GM23338 (cell line): ENCODE results near the gene OBP2A. TPM values are rescaled to one million over a fixed set of nuclear protein-coding genes. Genes with fewer than 3 reads are reported as not detected.

Experiments used
- ATAC-seq: fragments of 200-7000 bp; cut with Tn5 transposase; 3 replicates; pipeline ENCODE4 v1.9.1; 2020
- DNase-seq: peaks from one replicate; pipeline ENCODE4 v3.0.0-alpha.2; 2015; ENCODE audit warnings: low spot score
- H2AFZ ChIP-seq: fragments of 200-600 bp; sonication (generic); 2 replicates; pipeline ENCODE4 v1.8.0; 2016; ENCODE audit warnings: antibody characterized with exemption, mild to moderate bottlenecking, moderate library complexity
- H3F3A ChIP-seq: fragments of 200-600 bp; sonication (generic); replicated peaks from 2 replicates; pipeline ENCODE4 v1.8.0; 2017; ENCODE audit warnings: antibody characterized with exemption, mixed run types, low read depth
- H3K27ac ChIP-seq: fragments of 200-600 bp; sonication (generic); 2 replicates; pipeline ENCODE4 v1.6.1; 2016; ENCODE audit warnings: low read depth
- H3K27me3 ChIP-seq: fragments of 200-600 bp; sonication (generic); 2 replicates; pipeline ENCODE4 v1.8.0; 2016; ENCODE audit warnings: mild to moderate bottlenecking, mixed run types, moderate library complexity; ENCODE audit not compliant: insufficient read depth
- H3K36me3 ChIP-seq: fragments of 200-600 bp; sonication (generic); 2 replicates; pipeline ENCODE4 v1.8.0; 2016; ENCODE audit warnings: mild to moderate bottlenecking; ENCODE audit not compliant: insufficient read depth
- H3K4me1 ChIP-seq: fragments of 200-600 bp; sonication (generic); 2 replicates; pipeline ENCODE4 v1.8.0; 2016; ENCODE audit warnings: mild to moderate bottlenecking, moderate library complexity; ENCODE audit not compliant: insufficient read depth
- H3K4me2 ChIP-seq: fragments of 200-600 bp; sonication (generic); 2 replicates; pipeline ENCODE4 v1.7.1; 2017; ENCODE audit warnings: mixed run types
- H3K4me3 ChIP-seq: fragments of 200-600 bp; sonication (generic); 2 replicates; pipeline ENCODE4 v1.6.1; 2016; ENCODE audit warnings: mixed run types
- H3K79me2 ChIP-seq: fragments of 200-600 bp; sonication (generic); replicated peaks from 2 replicates; pipeline ENCODE4 v1.8.0; 2017; ENCODE audit warnings: mild to moderate bottlenecking; ENCODE audit not compliant: insufficient read depth
- H3K9me2 ChIP-seq: fragments of 200-600 bp; sonication (generic); 2 replicates; pipeline ENCODE4 v1.8.0; 2017; ENCODE audit not compliant: insufficient read depth
- H4K20me1 ChIP-seq: fragments of 200-600 bp; sonication (generic); replicated peaks from 2 replicates; pipeline ENCODE4 v1.8.0; 2017; ENCODE audit warnings: mild to moderate bottlenecking; ENCODE audit not compliant: insufficient read depth
- H3K27ac Mint-ChIP-seq: 2 replicates; pipeline ENCODE4 v1.8.0; 2020; ENCODE audit warnings: inconsistent platforms, mild to moderate bottlenecking, moderate library complexity, mixed read lengths
- H3K27me3 Mint-ChIP-seq: 3 replicates; pipeline ENCODE4 v1.8.0; 2022; ENCODE audit warnings: low read depth, mild to moderate bottlenecking, moderate library complexity, mixed read lengths, inconsistent platforms; ENCODE audit not compliant: insufficient read depth, poor library complexity
- H3K36me3 Mint-ChIP-seq: 3 replicates; pipeline ENCODE4 v1.8.0; 2021; ENCODE audit warnings: low read depth, mild to moderate bottlenecking, inconsistent platforms, moderate library complexity, mixed read lengths
- H3K4me1 Mint-ChIP-seq: 3 replicates; pipeline ENCODE4 v1.8.0; 2020; ENCODE audit warnings: mild to moderate bottlenecking, inconsistent platforms, mixed read lengths
- H3K4me3 Mint-ChIP-seq: 3 replicates; pipeline ENCODE4 v1.8.0; 2021; ENCODE audit warnings: moderate library complexity, mild to moderate bottlenecking, inconsistent platforms, mixed read lengths
- H3K9me3 Mint-ChIP-seq: 3 replicates; pipeline ENCODE4 v1.8.0; 2020; ENCODE audit warnings: moderate library complexity, mild to moderate bottlenecking, inconsistent platforms, mixed read lengths
- CREB1 ChIP-seq: fragments of 250-450 bp; sonication (Bioruptor Pico); IDR thresholded peaks from 2 replicates; pipeline ENCODE4 v1.5.0; 2020; ENCODE audit warnings: low read depth, mild to moderate bottlenecking, moderate library complexity
- ETS1 ChIP-seq: IDR thresholded peaks from 2 replicates; pipeline ENCODE4 v1.6.1; 2016; ENCODE audit warnings: antibody characterized with exemption
- EZH2 ChIP-seq: fragments of 200-600 bp; sonication (generic); IDR thresholded peaks from one replicate; pipeline ENCODE4 v1.8.0; 2017; ENCODE audit warnings: antibody characterized with exemption, mild to moderate bottlenecking, low read depth; ENCODE audit not compliant: unreplicated experiment
- EZH2phosphoT487 ChIP-seq: fragments of 200-600 bp; sonication (generic); IDR thresholded peaks from one replicate; pipeline ENCODE4 v1.8.1; 2018; ENCODE audit warnings: antibody characterized with exemption; ENCODE audit not compliant: unreplicated experiment
- JUNB ChIP-seq: IDR thresholded peaks from one replicate; pipeline ENCODE4 v1.6.1; 2016; ENCODE audit warnings: antibody characterized with exemption; ENCODE audit not compliant: unreplicated experiment
- NANOG ChIP-seq: IDR thresholded peaks from 2 replicates; pipeline ENCODE4 v1.6.1; 2016; ENCODE audit warnings: antibody characterized with exemption, borderline replicate concordance
- POLR2AphosphoS5 ChIP-seq: IDR thresholded peaks from 2 replicates; pipeline ENCODE4 v1.6.1; 2016; ENCODE audit warnings: antibody characterized with exemption, low read depth
- REST ChIP-seq: IDR thresholded peaks from one replicate; pipeline ENCODE4 v1.6.1; 2018; ENCODE audit warnings: antibody characterized with exemption; ENCODE audit not compliant: unreplicated experiment
- STAT1 ChIP-seq: IDR thresholded peaks from one replicate; pipeline ENCODE4 v1.6.1; 2016; ENCODE audit warnings: antibody characterized with exemption; ENCODE audit not compliant: unreplicated experiment
- ZNF114 ChIP-seq: fragments of 250-450 bp; sonication (Bioruptor Pico); IDR thresholded peaks from 2 replicates; pipeline ENCODE4 v1.5.0; 2020; ENCODE audit warnings: mild to moderate bottlenecking, moderate library complexity
- ZNF331 ChIP-seq: fragments of 250-450 bp; sonication (Bioruptor Pico); IDR thresholded peaks from 2 replicates; pipeline ENCODE4 v1.5.0; 2020; ENCODE audit warnings: low read depth, mild to moderate bottlenecking, moderate library complexity
- polyA plus RNA-seq: library from polyadenylated mRNA; unstranded; fragments of >200 nt; fragmentation: Nextera tagmentation; extraction: Ambion mirVana; gene quantifications from 2 replicates; pipeline ENCODE4 v1.2.1, GENCODE V29; 2016
- total RNA-seq: library from RNA; depleted of rRNA; stranded (reverse); fragments of >200 nt; shearing (Covaris generic); gene quantifications from 2 replicates; pipeline ENCODE4 v1.2.3, GENCODE V29; 2014
- TF ChIP-seq, protein P1 (sequence below), 2 experiments: fragments of 200-600 bp in 1 of 2; sonication (generic) in 1 of 2; conservative IDR thresholded peaks; 2 replicates each; pipeline versions ENCODE4 v1.5.1 to v1.6.1; 2016 to 2017; ENCODE audit warnings: antibody characterized with exemption in 2 of 2, low read depth in 2 of 2, mild to moderate bottlenecking in 2 of 2, moderate library complexity in 1 of 2
- TF ChIP-seq, protein P2 (sequence below): fragments of 250-450 bp; sonication (Bioruptor Pico); IDR thresholded peaks from 2 replicates; pipeline ENCODE4 v1.5.0; 2020; ENCODE audit warnings: mild to moderate bottlenecking, moderate library complexity

OBP2A gene
- total and polyA plus RNA-seq, 2 experiments from 2014 or later, result not detected

GRCh38 chr9:135502873-135503321 is 43.0 kb upstream of the OBP2A start:
- no peaks in the 10 kb centered on the region; the same call in 1 of the 2 replicates for H4K20me1 ChIP-seq
- Mint-ChIP-seq H3K4me1 (peaks cover 16% of the 10 kb centered on the region), H3K4me3 (peak overlapping the region; percentile 82; the same call in 2 of the 3 replicates), H3K27ac (no peak overlapping the region), H3K27me3 (peaks cover 14% of the 10 kb centered on the region), H3K9me3 (no peaks in the 10 kb centered on the region; the same call in 2 of the 3 replicates), H3K36me3 (peaks cover 39% of the 10 kb centered on the region)
- no peak overlapping the region for H2AFZ ChIP-seq
- TF ChIP-seq ZNF114 (CRISPR knock-in tag), result no peak
- no peak for TF ChIP-seq JUNB
- TF ChIP-seq EZH2phosphoT487, result no peak
- no peak for TF ChIP-seq ETS1
- TF ChIP-seq, protein P1, sequence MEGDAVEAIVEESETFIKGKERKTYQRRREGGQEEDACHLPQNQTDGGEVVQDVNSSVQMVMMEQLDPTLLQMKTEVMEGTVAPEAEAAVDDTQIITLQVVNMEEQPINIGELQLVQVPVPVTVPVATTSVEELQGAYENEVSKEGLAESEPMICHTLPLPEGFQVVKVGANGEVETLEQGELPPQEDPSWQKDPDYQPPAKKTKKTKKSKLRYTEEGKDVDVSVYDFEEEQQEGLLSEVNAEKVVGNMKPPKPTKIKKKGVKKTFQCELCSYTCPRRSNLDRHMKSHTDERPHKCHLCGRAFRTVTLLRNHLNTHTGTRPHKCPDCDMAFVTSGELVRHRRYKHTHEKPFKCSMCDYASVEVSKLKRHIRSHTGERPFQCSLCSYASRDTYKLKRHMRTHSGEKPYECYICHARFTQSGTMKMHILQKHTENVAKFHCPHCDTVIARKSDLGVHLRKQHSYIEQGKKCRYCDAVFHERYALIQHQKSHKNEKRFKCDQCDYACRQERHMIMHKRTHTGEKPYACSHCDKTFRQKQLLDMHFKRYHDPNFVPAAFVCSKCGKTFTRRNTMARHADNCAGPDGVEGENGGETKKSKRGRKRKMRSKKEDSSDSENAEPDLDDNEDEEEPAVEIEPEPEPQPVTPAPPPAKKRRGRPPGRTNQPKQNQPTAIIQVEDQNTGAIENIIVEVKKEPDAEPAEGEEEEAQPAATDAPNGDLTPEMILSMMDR (conservative IDR thresholded peaks at IDR 0.05; ENCODE audit: low read depth in 2 of 2), result no peak
- no peak for TF ChIP-seq EZH2
- TF ChIP-seq POLR2AphosphoS5, result no peak
- TF ChIP-seq ZNF331, result no peak
- TF ChIP-seq STAT1, result no peak
- TF ChIP-seq, protein P2, sequence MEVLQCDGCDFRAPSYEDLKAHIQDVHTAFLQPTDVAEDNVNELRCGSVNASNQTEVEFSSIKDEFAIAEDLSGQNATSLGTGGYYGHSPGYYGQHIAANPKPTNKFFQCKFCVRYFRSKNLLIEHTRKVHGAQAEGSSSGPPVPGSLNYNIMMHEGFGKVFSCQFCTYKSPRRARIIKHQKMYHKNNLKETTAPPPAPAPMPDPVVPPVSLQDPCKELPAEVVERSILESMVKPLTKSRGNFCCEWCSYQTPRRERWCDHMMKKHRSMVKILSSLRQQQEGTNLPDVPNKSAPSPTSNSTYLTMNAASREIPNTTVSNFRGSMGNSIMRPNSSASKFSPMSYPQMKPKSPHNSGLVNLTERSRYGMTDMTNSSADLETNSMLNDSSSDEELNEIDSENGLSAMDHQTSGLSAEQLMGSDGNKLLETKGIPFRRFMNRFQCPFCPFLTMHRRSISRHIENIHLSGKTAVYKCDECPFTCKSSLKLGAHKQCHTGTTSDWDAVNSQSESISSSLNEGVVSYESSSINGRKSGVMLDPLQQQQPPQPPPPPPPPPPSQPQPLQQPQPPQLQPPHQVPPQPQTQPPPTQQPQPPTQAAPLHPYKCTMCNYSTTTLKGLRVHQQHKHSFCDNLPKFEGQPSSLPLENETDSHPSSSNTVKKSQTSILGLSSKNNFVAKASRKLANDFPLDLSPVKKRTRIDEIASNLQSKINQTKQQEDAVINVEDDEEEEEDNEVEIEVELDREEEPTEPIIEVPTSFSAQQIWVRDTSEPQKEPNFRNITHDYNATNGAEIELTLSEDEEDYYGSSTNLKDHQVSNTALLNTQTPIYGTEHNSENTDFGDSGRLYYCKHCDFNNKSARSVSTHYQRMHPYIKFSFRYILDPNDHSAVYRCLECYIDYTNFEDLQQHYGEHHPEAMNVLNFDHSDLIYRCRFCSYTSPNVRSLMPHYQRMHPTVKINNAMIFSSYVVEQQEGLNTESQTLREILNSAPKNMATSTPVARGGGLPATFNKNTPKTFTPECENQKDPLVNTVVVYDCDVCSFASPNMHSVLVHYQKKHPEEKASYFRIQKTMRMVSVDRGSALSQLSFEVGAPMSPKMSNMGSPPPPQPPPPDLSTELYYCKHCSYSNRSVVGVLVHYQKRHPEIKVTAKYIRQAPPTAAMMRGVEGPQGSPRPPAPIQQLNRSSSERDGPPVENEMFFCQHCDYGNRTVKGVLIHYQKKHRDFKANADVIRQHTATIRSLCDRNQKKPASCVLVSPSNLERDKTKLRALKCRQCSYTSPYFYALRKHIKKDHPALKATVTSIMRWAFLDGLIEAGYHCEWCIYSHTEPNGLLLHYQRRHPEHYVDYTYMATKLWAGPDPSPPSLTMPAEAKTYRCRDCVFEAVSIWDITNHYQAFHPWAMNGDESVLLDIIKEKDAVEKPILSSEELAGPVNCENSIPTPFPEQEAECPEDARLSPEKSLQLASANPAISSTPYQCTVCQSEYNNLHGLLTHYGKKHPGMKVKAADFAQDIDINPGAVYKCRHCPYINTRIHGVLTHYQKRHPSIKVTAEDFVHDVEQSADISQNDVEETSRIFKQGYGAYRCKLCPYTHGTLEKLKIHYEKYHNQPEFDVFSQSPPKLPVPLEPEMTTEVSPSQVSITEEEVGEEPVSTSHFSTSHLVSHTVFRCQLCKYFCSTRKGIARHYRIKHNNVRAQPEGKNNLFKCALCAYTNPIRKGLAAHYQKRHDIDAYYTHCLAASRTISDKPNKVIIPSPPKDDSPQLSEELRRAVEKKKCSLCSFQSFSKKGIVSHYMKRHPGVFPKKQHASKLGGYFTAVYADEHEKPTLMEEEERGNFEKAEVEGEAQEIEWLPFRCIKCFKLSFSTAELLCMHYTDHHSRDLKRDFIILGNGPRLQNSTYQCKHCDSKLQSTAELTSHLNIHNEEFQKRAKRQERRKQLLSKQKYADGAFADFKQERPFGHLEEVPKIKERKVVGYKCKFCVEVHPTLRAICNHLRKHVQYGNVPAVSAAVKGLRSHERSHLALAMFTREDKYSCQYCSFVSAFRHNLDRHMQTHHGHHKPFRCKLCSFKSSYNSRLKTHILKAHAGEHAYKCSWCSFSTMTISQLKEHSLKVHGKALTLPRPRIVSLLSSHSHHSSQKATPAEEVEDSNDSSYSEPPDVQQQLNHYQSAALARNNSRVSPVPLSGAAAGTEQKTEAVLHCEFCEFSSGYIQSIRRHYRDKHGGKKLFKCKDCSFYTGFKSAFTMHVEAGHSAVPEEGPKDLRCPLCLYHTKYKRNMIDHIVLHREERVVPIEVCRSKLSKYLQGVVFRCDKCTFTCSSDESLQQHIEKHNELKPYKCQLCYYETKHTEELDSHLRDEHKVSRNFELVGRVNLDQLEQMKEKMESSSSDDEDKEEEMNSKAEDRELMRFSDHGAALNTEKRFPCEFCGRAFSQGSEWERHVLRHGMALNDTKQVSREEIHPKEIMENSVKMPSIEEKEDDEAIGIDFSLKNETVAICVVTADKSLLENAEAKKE, result no peak
- TF ChIP-seq REST, result no peak
- TF ChIP-seq NANOG, result no peak
- TF ChIP-seq CREB1 (CRISPR knock-in tag), result no peak
- no peaks in the 10 kb centered on the region for H3K27me3 ChIP-seq
- H3K4me2 ChIP-seq, result no peak overlapping the region
- peaks cover 19% of the 10 kb centered on the region for H3K79me2 ChIP-seq
- H3K4me1 ChIP-seq, result no peaks in the 10 kb centered on the region; the same call in 1 of the 2 replicates
- no peak for DNase-seq
- H3K9me2 ChIP-seq, result no peaks in the 10 kb centered on the region
- 0 out of 2 replicates have a peak, but pooled peaks cover 3% of the 10 kb centered on the region for H3F3A ChIP-seq
- ATAC-seq, result no peak
- no peak overlapping the region for H3K27ac ChIP-seq
- H3K4me3 ChIP-seq, result no peak overlapping the region
- peaks cover 9% of the 10 kb centered on the region; the same call in 1 of the 2 replicates for H3K36me3 ChIP-seq
